Metanephros (tissue), 1 donor: ENCODE results near the gene RCVRN. TPM values are rescaled to one million over a fixed set of nuclear protein-coding genes. Genes with fewer than 3 reads are reported as not detected.

Experiments
- total RNA-seq: library from RNA; depleted of rRNA; stranded (reverse); fragments of >200 nt; gene quantifications from one replicate; pipeline ENCODE4 v1.2.3, GENCODE V29; 2014

RCVRN gene
- not detected for total RNA-seq

GRCh38 chr17:9905078-9905415, at the start of gene RCVRN:
TSS of gene RCVRN (minus strand) at chr17:9905271. CDS start at chr17:9905180, 91 bp downstream.

Other genes with a start within 250 kb of the RCVRN start
- gene DHRS7C, start 113.7 kb downstream of the RCVRN start, total RNA-seq: 25.3 TPM
- gene GSG1L2, start 83.2 kb downstream of the RCVRN start, total RNA-seq: not detected
- gene GLP2R, start 79.3 kb downstream of the RCVRN start, total RNA-seq: 0.12 TPM